A204.1 (cell line): ENCODE measurements around the gene OTP.

Experiments
- FAIRE-seq: peaks from 2 replicates; lab custom pipeline; 2012; peaks lifted over from hg19 to GRCh38; lab: Jason Lieb, UNC

OTP gene

GRCh38 chr5:77640589-77641396 lies 2.3 kb upstream of the OTP start:
- no peak for FAIRE-seq

- FAIRE-seq, result no peak
Measured at GRCh38 chr5:77638763-77639671, 504 bp upstream of the OTP start.

- FAIRE-seq, result no peak
Measured at GRCh38 chr5:77637170-77637997, 1.1 kb downstream of the OTP start.

GRCh38 chr5:77636641-77637169 lies 1.8 kb downstream of the OTP start:
- no peak for FAIRE-seq

GRCh38 chr5:77635917-77636640 lies 2.4 kb downstream of the OTP start:
- FAIRE-seq, result no peak

- no peak for FAIRE-seq
Measured at GRCh38 chr5:77635067-77635916, 3.2 kb downstream of the OTP start.

- no peak for FAIRE-seq
Measured at GRCh38 chr5:77633709-77634108, 4.8 kb downstream of the OTP start.

- no peak for FAIRE-seq
Measured at GRCh38 chr5:77633207-77633675, 5.3 kb downstream of the OTP start.

GRCh38 chr5:77632526-77633206 lies 5.8 kb downstream of the OTP start:
- no peak for FAIRE-seq

GRCh38 chr5:77630114-77630680 lies 8.3 kb downstream of the OTP start:
- FAIRE-seq, result no peak

GRCh38 chr5:77629509-77630113 lies 8.9 kb downstream of the OTP start:
- no peak for FAIRE-seq

GRCh38 chr5:77628840-77629508 lies 9.5 kb downstream of the OTP start:
- no peak for FAIRE-seq

- FAIRE-seq, result no peak
Measured at GRCh38 chr5:77627869-77628674, 10.4 kb downstream of the OTP start.

GRCh38 chr5:77623203-77623740 lies 15.2 kb downstream of the OTP start:
- no peak for FAIRE-seq

- FAIRE-seq, result no peak
Measured at GRCh38 chr5:77621440-77621839, 17.1 kb downstream of the OTP start.

GRCh38 chr5:77620405-77620804 lies 18.1 kb downstream of the OTP start:
- FAIRE-seq, result no peak

- no peak for FAIRE-seq
Measured at GRCh38 chr5:77616920-77617319, 21.6 kb downstream of the OTP start.
